H1 (cell line): Measurements from ENCODE around the gene PXN. TPM values are rescaled to one million over a fixed set of nuclear protein-coding genes. Genes with fewer than 3 reads are reported as not detected.
A peak's percentile ranks its signal among the peaks of the same experiment; 100 is the strongest.

Experiments used
- CTCF ChIA-PET: fragments of 300-600 bp; sonication (Branson Sonifier 250); formaldehyde crosslinking; loops from one replicate; lab custom pipeline; 2021; ENCODE audit not compliant: partially characterized antibody; lab: Charles Lee
- POLR2A ChIA-PET: fragments of 300-600 bp; sonication (Branson Sonifier 250); formaldehyde crosslinking; loops from one replicate; lab custom pipeline; 2021; ENCODE audit warnings: inconsistent platforms; ENCODE audit not compliant: partially characterized antibody; lab: Charles Lee
- DNase-seq, 2 experiments: peaks; one replicate each; pipeline versions ENCODE4 v3.0.0 to v3.0.0-alpha.2; 2010 to 2022; ENCODE audit warnings: low spot score in 2 of 2, low read depth in 1 of 2, mixed read lengths in 1 of 2
- FAIRE-seq: peaks from 2 replicates; lab custom pipeline; 2011; peaks lifted over from hg19 to GRCh38; lab: Jason Lieb, UNC
- H2AFZ ChIP-seq: 2 replicates; pipeline ENCODE4 v1.8.1; 2012; ENCODE audit warnings: low read length, inconsistent platforms
- H2AK5ac ChIP-seq: 2 replicates; pipeline ENCODE4 v1.6.1; 2013; ENCODE audit warnings: low read depth, low read length
- H2BK120ac ChIP-seq: replicated peaks from 2 replicates; pipeline ENCODE3; 2013; ENCODE audit warnings: low read depth, low read length, inconsistent platforms
- H2BK12ac ChIP-seq: 2 replicates; pipeline ENCODE4 v1.6.1; 2013; ENCODE audit warnings: low read depth, low read length
- H2BK15ac ChIP-seq: 2 replicates; pipeline ENCODE4 v1.6.1; 2013; ENCODE audit warnings: low read length
- H2BK20ac ChIP-seq: 2 replicates; pipeline ENCODE4 v1.6.1; 2013; ENCODE audit warnings: low read length
- H2BK5ac ChIP-seq: 2 replicates; pipeline ENCODE4 v1.6.1; 2013; ENCODE audit warnings: low read depth, low read length
- H3K14ac ChIP-seq: 2 replicates; pipeline ENCODE4 v1.6.1; 2013; ENCODE audit warnings: inconsistent platforms; ENCODE audit not compliant: insufficient read length
- H3K18ac ChIP-seq: 2 replicates; pipeline ENCODE4 v1.6.1; 2013; ENCODE audit warnings: low read length; ENCODE audit errors: extremely low read depth
- H3K23ac ChIP-seq: 2 replicates; pipeline ENCODE4 v1.6.1; 2013; ENCODE audit warnings: inconsistent platforms; ENCODE audit not compliant: insufficient read length
- H3K23me2 ChIP-seq: 2 replicates; pipeline ENCODE4 v1.6.1; 2013; ENCODE audit warnings: low read depth, low read length
- H3K27ac ChIP-seq: 2 replicates; pipeline ENCODE4 v1.6.1; 2011; ENCODE audit warnings: low read depth, low read length, inconsistent platforms
- H3K27me3 ChIP-seq, 4 experiments: replicated peaks in 1 of 4; 1 replicate in 1 of 4; 2 replicates in 3 of 4; pipeline versions ENCODE4 v1.6.1 to v1.8.1; 2011 to 2013; ENCODE audit warnings: low read length in 3 of 4, mild to moderate bottlenecking in 3 of 4, inconsistent platforms in 2 of 4, mixed read lengths in 2 of 4, moderate library complexity in 1 of 4; ENCODE audit not compliant: control insufficient read depth in 3 of 4, insufficient read depth in 3 of 4; ENCODE audit errors: extremely low read depth in 1 of 4
- H3K36me3 ChIP-seq, 4 experiments: 2 replicates each; pipeline versions ENCODE4 v1.6.1 to v1.8.1; 2011 to 2013; ENCODE audit warnings: mild to moderate bottlenecking in 4 of 4, low read length in 3 of 4, moderate library complexity in 2 of 4, control low read depth in 1 of 4, inconsistent platforms in 1 of 4; ENCODE audit not compliant: insufficient read depth in 4 of 4, control insufficient read depth in 2 of 4
- H3K4ac ChIP-seq: replicated peaks from 2 replicates; pipeline ENCODE3; 2013; ENCODE audit warnings: low read length, low read depth, mixed read lengths, inconsistent platforms; ENCODE audit not compliant: insufficient read length
- H3K4me1 ChIP-seq, 4 experiments: replicated peaks in 1 of 4; 1 replicate in 1 of 4; 2 replicates in 3 of 4; pipeline versions ENCODE4 v1.6.1 to v1.8.1; 2011 to 2013; ENCODE audit warnings: low read length in 3 of 4, inconsistent platforms in 2 of 4, mixed read lengths in 1 of 4; ENCODE audit not compliant: insufficient read depth in 4 of 4, control insufficient read depth in 3 of 4
- H3K4me2 ChIP-seq, 2 experiments: 2 replicates each; pipeline versions ENCODE4 v1.6.1 to v1.8.1; 2011 to 2013; ENCODE audit warnings: low read depth in 2 of 2, low read length in 2 of 2, control low read depth in 1 of 2, inconsistent platforms in 1 of 2, mild to moderate bottlenecking in 1 of 2; ENCODE audit not compliant: insufficient read depth in 1 of 2
- H3K4me3 ChIP-seq, 4 experiments: fragments of 200-600, 300-600 bp in 1 of 4; sonication (generic), shearing (Covaris generic), sonication (Bioruptor Twin) in 1 of 4; 2 replicates each; pipeline versions ENCODE4 v1.5.1 to v1.8.1; 2011 to 2016; ENCODE audit warnings: low read length in 4 of 4, low read depth in 3 of 4, control low read depth in 2 of 4, inconsistent platforms in 2 of 4, mild to moderate bottlenecking in 2 of 4, mixed read lengths in 1 of 4, moderate library complexity in 1 of 4; ENCODE audit not compliant: insufficient read depth in 2 of 4; ENCODE audit errors: extremely low read depth in 1 of 4
- H3K56ac ChIP-seq: replicated peaks from 2 replicates; pipeline ENCODE3; 2013; ENCODE audit warnings: low read depth, mild to moderate bottlenecking, mixed read lengths, low read length, inconsistent platforms; ENCODE audit not compliant: insufficient read length
- H3K79me1 ChIP-seq: 2 replicates; pipeline ENCODE4 v1.6.1; 2013; ENCODE audit warnings: low read depth, low read length, control low read depth
- H3K79me2 ChIP-seq, 2 experiments: 2 replicates each; pipeline versions ENCODE4 v1.6.1 to v1.8.1; 2012 to 2013; ENCODE audit warnings: low read length in 2 of 2, mild to moderate bottlenecking in 2 of 2, inconsistent platforms in 1 of 2; ENCODE audit not compliant: insufficient read depth in 2 of 2, control insufficient read depth in 1 of 2
- H3K9ac ChIP-seq, 4 experiments: replicated peaks in 1 of 4; 1 replicate in 1 of 4; 2 replicates in 3 of 4; pipeline versions ENCODE4 v1.6.1 to v1.8.1; 2011 to 2013; ENCODE audit warnings: low read depth in 3 of 4, low read length in 3 of 4, control low read depth in 2 of 4, mild to moderate bottlenecking in 2 of 4, moderate library complexity in 2 of 4, inconsistent platforms in 1 of 4; ENCODE audit errors: extremely low read depth in 1 of 4
- H3K9me3 ChIP-seq, 2 experiments: 2 replicates each; pipeline versions ENCODE4 v1.6.1 to v1.8.1; 2012 to 2013; ENCODE audit warnings: mild to moderate bottlenecking in 2 of 2, moderate library complexity in 2 of 2, control low read depth in 1 of 2, inconsistent platforms in 1 of 2, low read depth in 1 of 2, low read length in 1 of 2, mixed read lengths in 1 of 2; ENCODE audit not compliant: insufficient read depth in 2 of 2
- H4K20me1 ChIP-seq, 2 experiments: replicated peaks in 1 of 2; 2 replicates each; pipeline versions ENCODE3 to v1.8.1; 2011 to 2013; ENCODE audit warnings: inconsistent platforms in 2 of 2, low read length in 2 of 2, mild to moderate bottlenecking in 1 of 2; ENCODE audit not compliant: insufficient read depth in 2 of 2, control insufficient read depth in 1 of 2
- H4K5ac ChIP-seq: 2 replicates; pipeline ENCODE4 v1.6.1; 2013; ENCODE audit warnings: low read length, low read depth, mixed read lengths, inconsistent platforms; ENCODE audit not compliant: insufficient read length
- H4K8ac ChIP-seq: 2 replicates; pipeline ENCODE4 v1.8.0; 2013; ENCODE audit warnings: mild to moderate bottlenecking, moderate library complexity, low read length, inconsistent platforms; ENCODE audit not compliant: insufficient read depth; ENCODE audit errors: extremely low read depth
- H4K91ac ChIP-seq: replicated peaks from 2 replicates; pipeline ENCODE3; 2013; ENCODE audit warnings: low read length, mixed read lengths, inconsistent platforms; ENCODE audit not compliant: insufficient read length
- ASH2L ChIP-seq: fragments of 200-600, 300-600 bp; sonication (generic); IDR thresholded peaks from one replicate; pipeline ENCODE4 v1.7.1; 2017; ENCODE audit warnings: low read length
- CHD2 ChIP-seq: IDR thresholded peaks from 2 replicates; pipeline ENCODE4 v1.6.1; 2012; ENCODE audit warnings: low read length, improper control_type of control experiment
- POLR2AphosphoS5 ChIP-seq: IDR thresholded peaks from 2 replicates; pipeline ENCODE4 v1.6.1; 2011; ENCODE audit warnings: low read depth, low read length
- TAF1 ChIP-seq: IDR thresholded peaks from 2 replicates; pipeline ENCODE4 v1.6.1; 2011; ENCODE audit warnings: mild to moderate bottlenecking, low read depth, low read length
- WGBS, 2 experiments: shearing (Covaris generic) in 1 of 2; methylation state at CpG; one replicate each; pipeline versions ENCODE4 v1.1.6 to v1.1.7; 2013 to 2015; ENCODE audit warnings: low lambda C conversion rate in 2 of 2, mixed read lengths in 2 of 2, inconsistent platforms in 1 of 2, low coverage in 1 of 2, missing lambda C conversion rate in 1 of 2; ENCODE audit not compliant: insufficient replicate concordance in 2 of 2, insufficient coverage in 1 of 2, insufficient read length in 1 of 2; ENCODE audit errors: extremely low coverage in 1 of 2, missing lambda C conversion rate in 1 of 2; 5-methylcytosine and 5-hydroxymethylcytosine counted together
- polyA plus RNA-seq, 7 experiments: library from polyadenylated mRNA; depleted of rRNA in 3 of 7; stranded (reverse) in 5 of 7; unstranded in 2 of 7; fragments of >200 nt in 5 of 7; fragments of 200-250 nt in 2 of 7; gene quantifications; 1 replicate in 5 of 7; 2 replicates in 1 of 7; 4 replicates in 1 of 7; pipeline versions ENCODE4 v1.2.1 to v1.2.3, GENCODE V29; 2011 to 2013; ENCODE audit warnings: missing spikeins in 2 of 7, mixed read lengths in 2 of 7
- total RNA-seq: library from RNA; stranded (reverse); fragmentation: NEBNext Ultra II Directional; extraction: Animal tissue kit (Norgen Biotek cat#: 25700); gene quantifications from 2 replicates; pipeline ENCODE4 v1.2.1, GENCODE V29; 2021

PXN gene
- total and polyA plus RNA-seq, 2 of the 8 experiments (the other 6 are each of a cell fraction or from before 2014, with no cell fraction given): 51.0 to 105 TPM

- Histone ChIP-seq H2BK20ac (no peak overlapping the region), H3K4me2 (no peak overlapping the region), H3K56ac (no peak overlapping the region), H2BK5ac (peak overlapping the region; percentile 57; the same call in 1 of the 2 replicates), H2BK12ac (no peak overlapping the region), H2AK5ac (no peak overlapping the region), H4K8ac (no peak overlapping the region), H3K9ac (no peak overlapping the region), H3K36me3 (peaks cover 10 to 20% (median 19%) of the 10 kb centered on the region in 4 experiments), H3K4me3 (no peak overlapping the region), H4K91ac (no peak overlapping the region), H3K79me1 (no peaks in the 10 kb centered on the region; the same call in 1 of the 2 replicates), H3K18ac (no peak overlapping the region), H3K27ac (no peak overlapping the region), H2AFZ (no peak overlapping the region), H3K14ac (no peak overlapping the region), H3K23me2 (no peaks in the 10 kb centered on the region), H2BK15ac (no peak overlapping the region), H3K4me1 (peaks cover 14 to 40% (median 22%) of the 10 kb centered on the region in 4 experiments), H3K4ac (no peak overlapping the region), H3K27me3 (no peaks in the 10 kb centered on the region), H3K9me3 (no peaks in the 10 kb centered on the region), H3K79me2 (peaks cover 0 to 27% of the 10 kb centered on the region in 2 experiments; a peak in 2 of 4 replicates), H3K23ac (no peak overlapping the region), H4K20me1 (peaks cover 6 to 15% of the 10 kb centered on the region in 2 experiments), H2BK120ac (no peak overlapping the region), H4K5ac (no peak overlapping the region)
- POLR2A ChIA-PET: interaction anchor here (1.3 to 88.3 kb wide), 4 partner anchors 6 to 42 kb away, joined by 4 to 4270 read pairs (median 689); partner anchors contain the start of genes GCN1, PXN, RNU4-1 and RNU4-2
- no peak for DNase-seq
- TF ChIP-seq CHD2 (no peak), POLR2AphosphoS5 (0 out of 2 replicates have a peak, but pooled peaks have one; percentile 8), ASH2L (no peak), TAF1 (no peak)
- 86% methylated on average over 9 of the region's 9 CpGs; no CpG with 5 or more reads in 1 of the 2 experiments for WGBS, 2 experiments
- CTCF ChIA-PET: interaction anchor here (1.8 to 17.8 kb wide), 7 partner anchors 24 to 205 kb away, joined by 5 to 930 read pairs (median 67); partner anchors contain the start of genes PXN, RNU4-1, RNU4-2 and RPLP0
- no peak for FAIRE-seq
Observed at GRCh38 chr12:120225200-120225558, 40.4 kb downstream of the PXN start.
